GM19025 (cell line): Measurements from ENCODE around the gene SLC49A4.

Source experiments
- ATAC-seq: cut with Tn5 transposase; IDR thresholded peaks from one replicate; pipeline ENCODE4 v1.9.1; 2021; ENCODE audit warnings: mild to moderate bottlenecking, low read depth, moderate library complexity; ENCODE audit not compliant: unreplicated experiment

SLC49A4 gene

DNA sequence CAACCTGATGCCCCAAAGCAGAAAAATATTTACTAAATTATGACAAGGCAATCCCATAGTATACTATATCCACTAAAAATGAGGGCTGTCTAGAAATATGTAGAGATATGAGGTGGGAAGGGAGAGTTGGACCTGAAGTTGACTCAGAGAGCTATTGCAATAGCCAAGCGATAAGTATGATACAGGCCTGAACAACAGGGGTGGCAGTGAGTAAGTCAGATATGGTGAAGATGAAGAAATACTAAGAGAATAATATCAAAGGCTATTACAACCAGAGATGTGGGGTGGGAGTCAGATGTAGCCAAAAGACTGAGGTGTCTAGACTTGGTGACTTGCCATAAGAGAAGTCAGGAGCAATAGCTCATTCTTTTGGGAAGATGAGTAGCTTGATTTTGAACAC lies 10.4 kb upstream of the SLC49A4 start:
- no peak for ATAC-seq

DNA sequence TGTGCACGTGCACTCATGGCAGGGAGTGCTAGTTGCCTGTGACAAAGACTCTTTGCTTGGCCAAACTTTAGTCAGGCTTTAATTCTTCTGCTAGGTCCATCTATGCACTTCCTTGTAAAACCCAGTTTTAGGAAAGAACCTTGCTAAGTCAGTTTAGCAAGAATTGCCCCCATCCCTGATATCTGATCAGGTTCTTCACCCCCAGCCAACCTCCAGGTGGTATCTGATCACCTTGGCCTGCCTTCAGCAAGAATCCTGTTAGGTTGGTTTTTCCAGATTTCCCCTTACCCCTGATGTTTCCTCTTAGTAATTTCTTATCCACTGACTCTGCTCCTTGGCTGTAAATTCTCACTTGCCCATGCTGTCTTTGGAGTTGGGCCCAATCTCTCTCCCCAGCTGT lies 9.6 kb upstream of the SLC49A4 start:
- ATAC-seq: no peak

DNA sequence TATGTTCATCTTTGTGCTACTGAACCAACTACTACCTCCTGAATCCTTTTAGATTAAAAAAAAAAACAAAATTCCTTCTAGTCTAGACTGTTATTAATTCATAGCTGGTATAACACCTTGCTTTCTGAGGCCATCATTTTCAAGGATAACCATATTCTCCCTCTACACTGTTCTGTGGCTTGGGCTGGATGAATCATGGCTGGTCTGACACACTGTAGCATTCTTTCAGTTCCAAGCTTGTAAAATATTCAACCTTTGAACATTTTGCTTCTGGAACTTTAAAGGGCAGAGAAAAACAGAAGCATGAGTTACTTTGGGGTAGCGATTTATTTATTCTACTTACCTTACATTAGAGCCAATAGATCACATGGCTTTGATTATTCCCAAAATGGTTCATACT lies 8.8 kb upstream of the SLC49A4 start:
- ATAC-seq: no peak

DNA sequence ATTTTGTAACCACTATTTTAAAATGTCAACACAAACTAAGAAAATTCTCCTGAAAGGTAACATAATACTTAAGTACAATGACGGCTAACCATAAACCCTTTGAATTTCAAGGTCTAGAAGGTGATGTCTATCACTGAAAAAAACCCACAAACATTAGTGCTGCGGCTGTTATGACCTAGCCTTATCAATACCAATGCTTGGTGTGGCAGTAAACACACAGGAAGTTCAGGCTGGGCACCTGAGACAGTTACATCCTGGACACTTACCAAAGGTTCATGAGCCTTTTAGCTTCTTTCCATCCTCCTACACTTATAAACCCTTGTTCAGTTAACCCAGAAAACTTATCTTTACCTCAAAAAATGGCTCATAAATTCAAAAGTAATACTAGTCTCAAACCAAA lies 7.0 kb upstream of the SLC49A4 start:
- ATAC-seq: no peak

DNA sequence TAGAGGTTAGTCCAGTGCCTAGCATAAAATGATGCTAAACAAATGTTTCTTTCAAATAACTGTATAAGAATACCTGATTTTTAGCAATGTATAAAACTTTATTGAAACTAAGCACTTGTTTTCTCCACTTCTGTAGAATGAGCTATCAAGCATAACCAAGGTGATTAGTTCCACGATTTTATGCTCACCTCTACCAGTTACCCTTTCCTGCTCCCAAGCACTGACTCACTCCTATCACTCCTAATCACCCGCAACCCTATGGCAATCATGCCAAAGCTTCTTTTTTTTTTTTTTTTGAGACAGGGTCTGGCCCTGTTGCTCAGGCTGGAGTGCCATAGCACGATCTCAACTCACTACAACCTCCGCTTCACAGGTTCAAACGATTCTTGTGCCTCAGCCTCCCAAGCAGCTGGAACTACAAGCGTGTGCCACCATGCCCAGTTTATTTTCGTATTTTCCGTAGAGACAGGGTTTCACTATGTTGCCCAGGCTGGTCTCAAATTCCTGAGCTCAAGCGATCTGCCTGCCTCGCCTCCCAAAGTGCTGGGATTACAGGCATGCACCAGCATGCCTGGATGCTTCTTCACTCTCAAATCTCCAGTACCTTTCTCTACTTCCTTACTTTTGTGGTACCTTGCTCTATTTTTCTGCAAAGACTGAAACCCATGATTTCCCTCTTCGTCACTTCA lies 5.1 kb upstream of the SLC49A4 start:
- ATAC-seq: no peak

DNA sequence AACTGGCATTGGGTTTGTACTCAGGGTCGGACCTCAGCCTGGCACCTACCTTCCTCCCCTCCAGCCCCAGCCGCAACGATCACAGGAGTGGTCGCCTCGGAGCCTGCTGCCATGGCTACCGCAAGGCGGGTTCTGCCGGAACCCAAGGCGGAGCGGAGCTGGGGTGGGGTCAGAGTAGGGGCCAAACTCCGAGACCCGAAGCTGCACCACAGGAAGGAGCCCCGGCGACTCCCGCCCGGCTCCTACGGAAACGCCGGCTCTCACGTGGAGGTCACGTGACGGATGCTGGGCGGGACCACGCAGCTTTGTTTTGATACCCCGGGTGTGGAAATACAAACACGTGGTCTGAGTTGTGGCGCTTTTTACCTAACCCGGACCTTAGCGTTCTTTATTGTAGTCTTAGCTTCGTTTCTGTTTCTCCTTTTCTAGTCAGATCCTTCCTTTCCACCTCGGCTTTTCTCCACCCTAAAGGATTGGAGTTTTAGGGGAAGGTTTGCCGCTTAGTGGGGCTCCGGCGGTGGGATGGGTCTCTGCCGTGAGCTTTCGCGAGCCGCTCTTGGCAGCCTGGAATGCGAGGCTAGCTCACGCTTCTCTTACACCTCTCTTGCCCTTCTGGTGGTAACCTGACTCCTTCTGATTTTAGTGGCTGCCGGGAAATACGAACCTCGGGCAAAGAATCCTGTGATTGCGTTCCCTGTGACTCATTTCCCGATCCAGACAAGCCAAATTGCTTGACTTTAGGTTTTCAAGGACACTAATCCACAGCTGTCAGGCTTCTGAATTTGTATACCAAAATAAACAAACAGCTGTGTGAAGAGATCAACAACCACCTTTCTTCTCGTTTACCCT lies 1.1 kb upstream of the SLC49A4 start, which contains the start of gene HSPBAP1:
HSPBAP1 (minus strand) TSS at position 264 of the 849 bp plus-strand sequence; CDS start at position 113, 151 bp downstream.
- peak; percentile 65 for ATAC-seq

DNA sequence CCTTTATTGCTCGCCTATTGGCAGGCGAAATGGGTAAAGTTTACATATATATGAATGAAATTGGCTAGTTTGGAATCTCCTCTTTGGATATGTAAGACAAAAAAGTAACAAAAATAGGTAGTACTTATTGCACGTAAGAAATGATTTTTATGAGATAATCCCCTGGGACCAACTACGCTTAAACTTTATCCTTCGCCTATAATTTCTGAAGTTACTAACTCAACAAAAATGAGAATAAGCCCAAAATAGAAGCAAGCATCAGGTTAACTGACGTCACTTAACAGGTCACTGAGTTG lies 438 bp upstream of the SLC49A4 start:
- ATAC-seq: no peak

DNA sequence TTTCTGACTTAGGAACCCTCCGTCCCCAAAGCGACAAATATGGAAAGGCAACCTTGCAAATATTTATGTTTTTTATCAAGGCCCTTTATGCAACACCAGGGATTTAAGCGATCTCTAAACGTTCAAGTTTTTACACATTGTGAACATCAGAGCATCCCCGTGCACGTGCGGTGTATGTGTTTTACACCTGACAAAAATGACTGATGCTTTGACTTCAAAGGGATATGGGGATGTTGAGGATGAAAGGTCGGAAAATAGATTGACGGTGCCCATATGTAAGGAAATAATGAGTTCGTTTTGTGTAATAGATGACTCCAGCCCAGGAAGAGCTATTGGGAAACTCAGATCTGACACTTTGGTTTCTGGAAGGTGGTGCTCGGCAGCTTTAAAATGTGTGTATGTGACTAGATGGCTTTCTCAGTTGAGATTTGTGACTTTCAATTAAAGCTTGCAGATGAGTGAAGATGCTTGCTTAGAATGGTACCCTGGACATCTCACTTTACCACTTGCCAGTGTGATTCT lies 866 bp downstream of the SLC49A4 start:
- no peak for ATAC-seq

DNA sequence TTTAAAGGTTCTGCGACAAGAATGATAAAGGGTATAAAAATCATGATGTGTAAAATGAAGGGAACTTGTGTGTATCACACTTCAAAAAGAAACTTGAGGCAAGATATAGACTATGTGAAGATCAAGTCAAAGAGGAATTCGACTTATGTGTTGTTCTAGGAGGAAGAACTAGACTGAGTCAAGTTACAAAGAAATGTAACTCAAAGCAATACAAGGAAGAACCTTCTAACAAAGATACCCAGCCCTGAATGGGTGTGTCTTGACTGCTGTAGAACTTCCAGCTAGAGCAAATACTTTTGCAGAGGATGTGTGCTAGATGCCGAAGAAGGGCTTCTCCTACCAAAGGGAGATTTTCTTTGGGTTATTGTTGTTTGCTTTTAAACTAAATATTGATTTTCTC lies 2.4 kb downstream of the SLC49A4 start:
- ATAC-seq: no peak

DNA sequence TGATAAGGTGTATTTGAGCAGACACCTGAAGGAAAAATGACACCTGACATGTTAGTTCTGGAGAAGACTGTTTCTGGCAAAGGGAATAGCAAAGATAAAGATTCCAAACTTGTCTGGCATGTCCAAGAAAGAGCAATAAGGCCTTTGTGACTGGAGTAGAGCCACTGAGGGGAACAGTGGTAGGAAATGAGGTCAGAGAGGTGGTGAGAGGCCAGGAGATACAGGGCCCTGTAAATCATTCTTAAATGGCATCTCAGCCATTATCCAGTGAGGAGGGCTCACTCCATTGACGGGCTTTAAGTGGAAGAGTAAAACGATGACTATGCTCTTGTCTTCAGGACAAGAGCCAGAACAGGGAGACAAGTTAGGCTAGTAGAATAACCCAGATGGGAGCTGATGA lies 4.5 kb downstream of the SLC49A4 start:
- ATAC-seq: no peak

DNA sequence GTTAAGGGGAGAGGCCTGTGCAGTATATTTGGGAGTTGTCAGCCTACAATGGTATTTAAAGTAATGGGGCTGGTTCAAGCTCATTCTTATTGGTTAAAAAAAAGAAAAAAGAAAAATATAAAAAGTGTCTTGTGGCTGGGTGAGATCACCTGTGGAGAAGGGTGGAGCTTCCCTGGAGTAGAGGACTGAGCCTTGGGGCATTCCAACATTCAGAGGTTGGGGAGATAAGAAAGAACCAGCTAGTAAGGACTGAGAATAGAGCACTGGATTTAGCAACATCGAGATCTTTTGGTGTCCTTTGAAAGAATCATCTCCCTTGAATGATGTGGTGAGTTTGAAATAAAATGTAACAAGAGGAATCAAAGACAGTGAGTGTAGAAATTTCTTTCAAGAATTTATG lies 5.2 kb downstream of the SLC49A4 start:
- no peak for ATAC-seq

DNA sequence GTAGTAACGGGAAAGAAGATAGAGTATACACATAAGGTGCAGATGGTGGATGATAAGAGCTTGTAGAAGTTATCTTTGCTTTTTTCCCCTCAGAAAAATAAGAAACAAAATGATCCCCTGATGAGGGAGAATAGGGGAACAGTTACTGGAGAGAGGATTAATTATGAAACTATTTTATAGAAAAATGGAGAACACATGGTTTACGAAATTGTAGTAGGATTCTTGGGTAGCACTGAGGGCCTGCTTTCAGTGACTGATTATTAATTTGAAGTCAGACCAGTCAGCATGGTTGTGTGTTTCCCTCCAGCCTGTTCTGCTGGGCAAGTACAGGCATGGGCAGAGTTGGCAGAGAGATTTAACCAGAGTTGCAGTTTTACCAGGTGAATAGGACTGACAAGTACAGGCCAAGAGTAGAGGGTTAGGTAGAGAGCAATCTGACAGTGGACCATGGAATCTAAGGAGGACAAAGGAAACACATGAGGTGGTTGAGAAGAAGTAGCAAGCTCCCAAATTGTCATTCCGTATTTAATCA lies 5.9 kb downstream of the SLC49A4 start:
- no peak for ATAC-seq

DNA sequence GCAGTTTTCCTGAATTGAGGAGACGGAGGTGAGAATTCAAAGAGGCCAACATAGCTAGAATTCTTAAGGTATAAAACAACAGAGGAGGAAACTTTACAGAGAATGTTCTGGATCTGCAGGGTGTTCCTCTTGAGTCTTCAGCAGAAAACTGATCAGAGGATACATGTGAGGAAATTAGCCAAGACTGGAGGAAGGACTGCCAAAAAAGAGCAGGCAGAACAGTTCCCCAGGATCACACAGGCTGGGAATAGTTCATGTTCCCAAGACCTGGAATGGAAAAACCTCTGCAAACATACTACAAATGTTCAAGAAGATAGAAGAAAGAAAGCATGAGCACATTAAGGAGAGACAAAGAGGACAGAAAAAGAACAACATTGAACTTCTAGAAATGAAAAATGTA lies 7.5 kb downstream of the SLC49A4 start:
- no peak for ATAC-seq

DNA sequence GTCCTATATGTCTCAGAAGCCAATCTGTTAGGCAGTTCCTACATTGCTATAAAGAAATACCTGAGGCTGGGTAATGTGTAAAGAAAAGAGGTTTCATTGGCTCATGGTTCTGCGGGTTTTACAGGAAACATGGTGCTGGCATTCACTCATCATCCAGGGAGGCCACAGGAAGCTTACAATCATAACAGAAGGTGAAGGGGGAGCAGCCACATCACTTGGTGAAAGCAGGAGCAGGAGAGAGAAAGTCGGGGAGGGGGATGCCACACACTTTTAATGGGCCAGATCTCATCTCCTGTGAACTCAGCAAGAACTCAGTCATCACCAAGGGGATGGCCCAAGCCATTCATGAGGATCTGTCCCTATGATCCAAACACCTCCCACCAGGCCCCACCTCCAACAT lies 9.1 kb downstream of the SLC49A4 start:
- no peak for ATAC-seq

DNA sequence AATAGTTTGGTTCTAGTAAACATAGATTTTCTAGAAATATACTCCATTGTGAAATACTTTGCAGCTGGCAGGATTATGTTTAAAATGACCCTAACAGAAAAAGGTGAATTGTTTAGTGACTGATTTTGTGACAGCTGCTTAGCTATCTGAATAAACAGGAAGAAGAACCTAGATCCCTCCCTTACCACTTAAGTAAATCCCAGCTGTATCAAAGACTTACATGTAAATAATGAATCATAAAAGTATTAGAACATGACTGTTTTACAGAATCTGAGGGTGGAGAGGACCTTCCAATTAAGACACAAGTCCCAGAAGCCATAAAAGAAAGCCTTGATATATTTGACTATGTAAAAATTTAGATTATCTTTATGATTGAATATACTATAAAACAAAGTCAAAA lies 15.9 kb downstream of the SLC49A4 start:
- ATAC-seq: no peak

DNA sequence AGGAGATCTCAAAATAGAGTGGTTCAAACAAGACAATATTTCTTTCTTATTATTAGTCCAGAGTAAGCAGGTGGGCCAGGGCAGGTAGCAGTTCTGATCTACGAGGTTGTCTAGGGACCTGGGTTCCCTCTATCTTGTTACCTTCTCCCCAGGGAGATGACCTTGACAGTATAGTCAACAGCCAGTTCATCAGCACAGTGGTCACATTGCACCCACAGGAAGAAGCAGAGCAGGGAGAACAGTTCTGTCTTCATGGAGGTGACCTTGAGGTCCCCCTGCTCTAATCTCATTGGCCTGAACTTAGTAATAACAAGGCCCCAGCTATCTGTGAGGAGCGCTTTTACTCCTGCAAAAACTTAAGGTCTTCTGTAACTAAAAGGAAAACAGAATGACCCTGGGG lies 21.7 kb downstream of the SLC49A4 start:
- no peak for ATAC-seq

DNA sequence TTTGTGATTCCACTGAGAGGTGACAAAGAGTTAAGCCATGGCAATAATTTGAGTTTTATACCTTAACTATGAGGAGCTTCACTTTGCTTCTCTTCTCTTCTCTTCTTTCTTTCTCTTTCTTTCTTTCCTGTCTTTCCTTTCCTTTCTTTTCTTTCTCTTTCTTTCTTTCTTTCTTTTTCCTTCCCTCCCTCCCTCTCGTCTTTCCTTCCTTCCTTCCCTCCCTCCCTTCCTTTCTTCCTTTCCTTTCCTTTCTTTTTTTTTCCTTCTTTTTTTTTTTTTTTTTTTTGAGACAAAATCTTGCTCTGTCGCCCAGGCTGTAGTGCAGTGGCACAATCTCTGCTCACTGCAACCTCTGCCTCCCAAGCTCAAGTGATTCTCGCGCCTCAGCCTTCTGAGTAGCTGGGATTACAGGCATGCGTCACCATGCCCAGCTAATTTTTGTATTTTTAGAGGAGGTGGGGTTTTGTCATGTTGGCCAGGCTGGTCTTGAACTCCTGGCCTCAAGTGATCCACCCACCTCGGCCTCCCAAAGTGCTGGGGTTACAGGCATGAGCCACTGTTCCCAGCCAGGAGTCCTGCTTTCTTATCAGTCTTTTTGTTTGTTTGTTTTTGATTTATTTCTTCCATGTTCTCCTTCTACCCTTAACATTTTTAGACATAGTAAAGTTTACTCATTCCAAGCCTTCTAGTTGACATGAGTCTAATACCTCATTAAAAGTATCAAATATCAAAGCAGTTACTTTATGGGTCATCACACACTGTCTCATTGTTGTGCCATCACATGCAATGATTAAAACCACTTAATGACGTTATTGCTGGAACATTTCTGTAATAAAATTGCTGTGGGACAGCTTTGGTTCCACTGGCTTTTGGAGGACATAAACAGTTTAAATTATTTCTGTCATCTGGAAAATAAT lies 29.9 kb downstream of the SLC49A4 start:
- ATAC-seq: no peak

DNA sequence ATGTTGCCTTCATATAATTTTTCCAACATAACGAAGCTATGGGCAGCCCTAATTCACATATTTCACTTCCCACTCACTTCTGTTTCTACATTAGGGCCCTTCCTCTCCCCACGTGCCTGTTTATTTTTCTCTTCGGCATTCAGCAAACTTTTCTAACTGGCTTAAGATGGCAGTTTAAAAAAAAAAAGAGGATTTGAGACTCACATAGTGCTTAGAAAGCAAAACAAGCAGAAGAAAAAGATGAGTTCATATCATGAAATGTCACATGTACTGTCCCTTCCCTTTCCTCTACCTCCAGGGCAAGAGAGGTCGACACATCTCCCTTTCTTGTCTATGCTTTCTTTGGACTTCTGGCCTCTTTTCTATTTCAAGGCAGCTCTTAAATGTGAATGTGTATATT lies 30.6 kb downstream of the SLC49A4 start:
- no peak for ATAC-seq

DNA sequence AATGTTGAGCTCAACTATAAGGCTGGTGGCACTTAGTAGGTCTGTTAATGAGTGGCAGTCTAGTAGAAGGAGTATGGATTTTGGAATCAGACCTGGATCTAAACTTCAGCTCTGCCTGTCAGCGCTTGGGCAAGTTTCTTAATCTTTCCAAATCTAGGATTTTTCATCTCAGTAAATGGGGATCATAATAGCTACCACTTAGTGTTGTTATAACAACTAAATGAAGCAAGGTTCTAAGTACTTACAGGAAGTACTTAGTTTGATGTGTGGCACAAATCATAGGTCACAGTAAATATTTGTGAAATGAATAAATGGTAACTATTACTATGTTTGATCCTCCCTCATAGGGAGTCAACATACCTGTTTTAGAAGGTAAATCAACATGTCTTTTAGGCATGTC lies 31.4 kb downstream of the SLC49A4 start:
- ATAC-seq: no peak

DNA sequence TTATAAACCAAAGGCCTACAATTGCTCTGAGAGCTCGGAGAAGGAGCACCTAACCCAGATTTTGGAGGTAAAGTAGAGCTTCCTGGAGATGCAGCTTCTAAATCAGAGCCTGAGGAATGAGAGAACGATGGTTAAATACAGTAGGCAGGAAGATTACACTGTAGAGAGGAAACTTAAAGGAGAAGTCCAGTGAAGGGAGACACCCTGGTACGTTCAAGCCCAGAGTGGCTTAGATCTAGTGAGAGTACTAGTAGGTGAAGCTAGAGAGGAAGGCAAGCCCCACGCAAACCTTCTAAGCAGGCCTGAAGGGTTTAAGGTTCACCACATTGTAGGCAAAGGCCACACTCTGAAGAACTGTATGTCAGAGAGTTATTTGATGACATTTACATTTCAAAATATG lies 33.4 kb downstream of the SLC49A4 start:
- ATAC-seq: no peak

DNA sequence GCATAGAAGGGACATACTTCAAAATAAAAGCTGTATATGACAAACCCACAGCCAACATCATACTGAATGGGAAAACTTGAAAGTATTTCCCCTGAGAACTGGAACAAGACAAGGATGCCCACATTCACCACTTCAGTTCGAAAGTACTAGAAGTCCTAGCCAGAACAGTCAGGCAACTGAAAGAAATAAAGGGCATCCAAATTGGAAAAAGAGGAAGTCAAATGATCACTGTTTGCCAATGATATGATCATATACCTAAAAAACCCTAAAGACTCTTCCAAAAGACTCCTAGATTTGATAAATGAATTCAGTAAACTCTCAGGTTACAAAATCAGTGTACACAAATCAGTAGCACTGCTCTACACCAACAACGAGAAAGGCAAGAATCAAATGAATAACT lies 40.7 kb downstream of the SLC49A4 start:
- no peak for ATAC-seq
